ENCODE data around the gene EP400.
A peak's percentile ranks its signal among the peaks of the same experiment; 100 is the strongest.

Gene EP400

DNA sequence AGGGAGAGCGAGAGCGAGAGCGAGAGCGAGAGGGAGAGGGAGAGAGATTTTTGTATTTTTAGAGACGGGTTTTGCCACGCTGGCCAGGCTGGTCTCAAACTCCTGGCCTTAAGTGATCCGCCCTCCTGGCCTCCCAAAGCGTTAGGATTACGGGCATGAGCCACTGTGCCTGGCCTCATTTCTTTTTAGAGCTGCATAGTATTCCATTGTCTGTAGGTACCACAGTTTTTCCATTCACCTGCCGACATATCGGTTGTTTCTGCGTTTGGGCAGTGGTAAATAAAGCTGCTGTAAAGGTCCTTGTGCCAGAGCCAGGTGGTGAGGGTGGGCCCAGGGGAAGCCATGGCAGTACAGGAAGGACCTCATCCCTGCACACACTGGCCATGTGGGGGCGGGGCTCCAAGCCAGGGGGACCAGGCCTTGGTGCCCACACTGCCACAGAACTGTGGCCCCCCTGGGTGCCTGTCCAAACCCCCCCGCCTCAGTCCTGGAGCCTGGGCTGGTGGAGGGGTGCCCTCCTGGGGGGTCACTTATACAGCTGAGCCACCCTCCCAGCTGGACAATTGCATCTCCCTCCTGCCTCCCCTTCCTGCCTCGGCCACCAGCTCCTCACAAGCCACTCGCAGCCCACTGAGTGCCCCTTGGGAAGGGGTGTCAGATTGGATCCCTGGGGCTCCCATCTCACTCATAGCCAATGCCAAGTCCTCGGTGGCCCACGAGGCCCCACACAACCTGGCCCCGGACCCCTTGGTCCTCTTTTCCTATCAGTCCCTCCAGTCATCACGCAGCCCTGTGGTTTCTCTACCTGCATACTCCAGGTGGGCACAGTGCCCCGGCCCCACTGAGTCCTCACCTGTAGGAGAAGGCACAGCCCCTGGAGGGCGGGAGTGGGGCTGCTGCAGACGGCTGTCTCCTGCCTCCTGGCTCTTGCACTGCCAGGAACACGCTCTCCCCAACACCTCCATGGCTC, 22.3 kb upstream of the EP400 start:
- DNase-seq, result no peak

DNA sequence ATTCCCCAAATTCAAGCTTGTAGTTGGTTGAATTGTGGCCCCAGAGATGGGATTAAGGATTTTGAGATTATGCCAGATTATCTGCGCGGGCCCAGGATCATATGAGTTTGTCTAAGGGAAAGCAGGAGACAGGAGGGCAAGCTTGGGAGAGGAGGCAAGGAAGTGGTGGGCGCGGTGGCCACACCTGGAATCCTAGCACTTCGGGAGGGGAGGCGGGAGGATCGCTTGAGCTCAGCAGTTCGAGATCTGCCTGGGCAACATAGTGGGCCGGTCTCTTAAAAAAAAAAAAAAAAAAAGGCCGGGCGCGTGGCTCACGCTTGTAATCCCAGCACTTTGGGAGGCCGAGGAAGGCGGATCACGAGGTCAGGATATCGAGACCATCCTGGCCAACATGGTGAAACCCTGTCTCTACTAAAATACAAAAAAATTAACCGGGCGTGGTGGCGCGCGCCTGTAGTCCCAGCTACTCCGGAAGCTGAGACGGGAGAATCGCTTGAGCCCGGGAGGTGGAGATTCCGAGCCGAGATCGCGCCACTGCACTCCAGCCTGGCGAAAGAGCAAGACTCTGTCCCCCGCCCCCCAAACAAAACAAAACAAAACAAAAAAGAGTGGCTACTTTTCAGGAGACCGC, 21.5 kb upstream of the EP400 start:
- DNase-seq, result no peak

DNA sequence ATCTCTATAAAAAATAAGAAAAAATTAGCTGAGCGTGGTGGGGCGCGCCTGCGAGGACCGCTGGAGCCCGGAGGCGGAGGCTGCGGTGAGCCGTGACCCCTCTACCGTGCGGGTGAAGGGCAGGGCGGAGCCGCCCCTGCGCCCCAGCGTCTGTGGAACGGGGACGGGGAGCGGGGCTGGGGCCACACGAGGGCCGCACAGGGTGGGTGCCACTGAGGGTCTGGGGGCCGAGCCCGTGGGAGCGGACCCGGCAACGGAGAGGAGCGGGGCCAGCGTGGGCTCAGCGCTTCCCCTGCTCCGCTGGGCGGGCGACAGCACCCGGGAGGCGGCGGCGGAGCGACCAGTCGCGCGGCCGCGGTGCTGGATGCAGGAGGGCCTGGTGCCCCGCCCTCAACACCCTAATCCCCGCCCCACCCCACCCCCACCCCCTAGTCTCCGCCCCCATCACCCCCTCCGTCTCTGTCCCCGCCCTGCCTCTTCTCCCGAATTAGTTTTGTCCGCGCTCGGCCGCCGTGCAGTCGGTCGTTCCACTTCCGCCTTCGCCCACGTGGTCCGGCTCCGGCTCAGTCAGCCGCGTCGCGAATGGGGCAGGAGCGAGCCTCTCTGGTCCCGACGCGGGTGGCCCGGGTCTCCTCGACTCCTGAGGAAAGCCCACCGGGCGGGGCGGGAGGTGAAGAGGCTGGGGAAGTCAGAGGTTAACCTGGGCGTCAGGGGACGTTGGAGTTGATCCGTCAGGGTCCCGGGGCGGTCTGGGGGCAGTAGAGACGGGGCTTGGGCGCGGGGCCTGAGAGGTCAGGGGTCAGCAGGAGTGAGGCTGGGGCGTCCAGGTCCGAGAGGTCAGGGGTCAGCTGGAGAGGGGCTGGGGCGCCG, 20.8 kb upstream of the EP400 start, which contains the start of gene PUS1:
Gene PUS1 (plus strand): TSS at position 566 of the 870 bp plus-strand sequence. CDS start 447 bp downstream, outside the sequence.
- DNase-seq, result peak; percentile 75

DNA sequence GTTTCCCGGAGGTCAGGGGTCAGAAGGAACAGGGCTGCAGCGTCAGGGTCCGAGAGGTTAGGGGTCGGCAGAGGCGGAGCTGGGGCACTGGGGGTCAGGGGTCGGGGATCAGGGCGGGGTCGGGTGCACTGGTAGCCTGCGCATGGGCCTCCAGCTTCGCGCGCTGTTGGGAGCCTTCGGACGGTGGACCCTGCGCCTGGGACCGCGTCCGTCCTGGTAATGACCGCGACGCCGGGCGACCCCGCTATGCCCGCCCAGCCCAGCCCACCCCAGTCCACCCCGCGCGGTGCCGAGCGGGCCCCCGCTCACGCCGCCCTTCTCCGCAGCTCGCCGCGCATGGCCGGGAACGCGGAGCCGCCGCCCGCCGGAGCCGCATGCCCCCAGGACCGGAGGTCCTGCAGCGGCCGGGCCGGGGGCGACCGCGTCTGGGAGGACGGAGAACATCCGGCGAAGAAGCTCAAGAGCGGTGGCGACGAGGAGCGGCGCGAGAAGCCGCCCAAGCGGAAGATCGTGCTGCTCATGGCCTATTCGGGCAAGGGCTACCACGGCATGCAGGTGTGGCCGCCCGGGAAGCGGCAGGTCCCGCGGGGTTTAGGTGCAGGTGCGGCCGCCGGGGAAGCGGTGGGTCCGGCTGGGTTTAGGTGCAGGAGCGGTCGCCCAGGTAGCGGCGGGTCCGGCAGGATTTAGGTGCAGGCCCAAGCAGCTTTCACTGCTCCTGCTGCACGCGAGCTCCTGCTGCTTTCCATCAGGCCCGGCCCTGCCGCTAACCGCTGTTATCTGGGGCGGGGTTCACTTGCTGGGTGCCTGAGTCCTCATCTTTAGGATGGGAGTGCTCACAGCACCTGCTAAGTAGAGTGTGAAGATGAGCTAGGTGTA, 19.9 kb upstream of the EP400 start:
- no peak for DNase-seq

DNA sequence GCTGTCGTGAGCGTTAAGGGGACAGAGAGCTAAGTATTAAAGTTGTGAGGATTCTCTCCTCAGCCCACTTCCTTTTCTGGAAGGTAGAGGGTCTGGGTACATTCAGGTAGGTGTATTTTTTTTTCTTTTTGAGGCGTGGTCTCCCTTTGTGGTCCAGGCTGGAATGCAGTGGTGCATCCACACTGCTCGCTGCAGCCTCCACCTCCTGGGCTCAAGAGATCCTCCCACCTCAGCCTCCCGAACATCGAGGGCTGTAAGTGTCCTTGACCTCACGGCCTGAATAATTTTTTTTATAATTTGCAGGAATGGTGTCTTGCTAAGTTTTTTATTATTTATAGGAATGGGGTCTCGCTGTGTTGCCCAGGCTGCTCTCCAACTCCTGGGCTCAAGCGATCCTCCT, 19.2 kb upstream of the EP400 start:
- DNase-seq, result no peak

DNA sequence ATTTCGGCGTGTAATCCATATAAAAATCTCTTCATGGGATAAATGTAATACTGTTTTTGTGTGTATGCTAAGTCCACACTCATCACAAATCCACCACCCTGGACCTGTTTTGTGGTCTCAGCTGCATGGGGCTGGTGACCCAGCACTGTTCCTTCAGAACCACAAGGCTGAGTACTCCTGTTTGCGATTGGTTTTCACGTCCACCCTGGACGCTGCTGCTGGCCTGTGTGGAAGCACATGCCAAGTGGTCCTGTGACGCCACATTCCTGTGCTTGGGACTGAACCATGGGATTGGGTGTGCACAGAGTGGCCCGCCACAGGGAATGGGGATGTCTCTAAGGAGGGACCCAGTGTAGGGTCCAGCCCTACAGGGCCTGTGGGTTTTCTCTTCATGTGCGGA, 16.4 kb upstream of the EP400 start:
- no peak for DNase-seq

DNA sequence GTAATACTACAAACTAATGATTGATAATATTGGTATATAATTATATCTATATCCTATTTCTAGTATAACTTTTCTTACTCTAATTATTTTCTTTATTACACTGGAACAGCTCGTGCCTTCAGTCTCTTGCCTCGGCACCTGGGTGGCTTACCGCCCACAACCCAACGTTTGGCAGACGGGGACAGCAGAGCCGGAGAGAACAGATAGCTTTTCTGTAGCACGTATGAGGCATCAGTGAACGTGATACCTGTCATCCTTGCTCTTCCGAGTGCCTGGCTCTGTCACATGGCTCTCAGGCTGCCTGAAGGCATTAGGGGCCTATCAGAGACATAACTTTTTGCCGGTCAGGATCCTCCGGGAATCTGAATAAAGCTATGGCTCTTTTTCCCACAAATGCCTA, 15.2 kb upstream of the EP400 start:
- DNase-seq, result no peak

DNA sequence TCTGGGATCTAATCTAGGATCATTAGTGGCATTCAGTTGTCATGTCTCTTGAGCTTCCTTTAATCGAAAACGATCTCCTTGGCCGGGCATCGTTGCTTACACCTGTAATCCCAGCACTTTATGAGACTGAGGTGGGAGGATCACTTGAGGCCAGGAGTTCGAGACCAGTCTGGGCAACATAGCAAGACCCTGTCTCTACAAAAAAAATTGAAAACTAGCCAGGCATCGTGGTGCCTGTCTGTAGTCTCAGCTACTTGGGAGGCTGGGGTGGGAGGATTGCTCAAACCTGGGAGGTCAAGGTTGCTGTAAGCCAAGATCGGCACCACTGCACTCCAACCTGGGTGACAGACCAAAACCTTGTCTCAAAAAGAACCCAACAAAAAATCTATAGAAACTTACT, 11.7 kb upstream of the EP400 start:
- no peak for DNase-seq

DNA sequence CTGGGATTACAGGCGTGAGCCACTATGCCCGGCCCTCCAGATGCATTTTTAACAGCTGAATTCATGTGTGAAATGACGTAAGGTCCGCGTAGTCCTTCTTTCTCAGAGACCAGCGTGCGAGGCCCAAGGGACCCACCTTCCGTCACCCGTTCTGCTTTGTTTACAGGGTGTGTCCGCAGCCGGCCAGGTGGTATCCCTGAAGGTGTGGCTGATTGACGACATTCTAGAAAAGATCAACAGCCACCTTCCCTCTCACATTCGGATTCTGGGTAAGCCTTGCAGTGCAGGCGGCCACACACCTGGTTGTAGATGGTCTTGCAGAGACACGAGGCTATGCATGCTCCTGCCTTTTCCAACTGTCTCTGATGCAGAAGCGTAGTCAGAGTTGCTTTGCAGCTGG, 10.7 kb upstream of the EP400 start:
- DNase-seq, result peak; percentile 52

DNA sequence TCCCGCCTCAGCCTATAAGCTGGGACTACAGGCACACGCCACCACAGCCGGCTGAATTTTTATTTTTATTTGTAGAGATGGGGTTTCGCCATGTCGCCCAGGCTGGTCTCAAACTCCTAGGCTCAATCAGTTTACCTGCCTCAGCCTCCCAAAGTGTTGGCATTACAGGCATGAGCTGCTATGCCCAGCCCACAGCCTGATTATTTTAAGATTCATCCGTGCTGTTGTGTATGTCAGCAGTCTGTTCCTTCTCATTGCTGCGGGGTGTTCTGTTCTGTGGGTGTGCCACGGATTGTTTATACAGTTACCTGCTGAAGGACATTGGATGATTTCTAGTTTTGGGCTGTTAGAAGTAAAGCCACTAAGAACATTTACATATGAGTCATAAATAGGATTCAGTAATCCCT, 9.6 kb upstream of the EP400 start:
- DNase-seq, result no peak

DNA sequence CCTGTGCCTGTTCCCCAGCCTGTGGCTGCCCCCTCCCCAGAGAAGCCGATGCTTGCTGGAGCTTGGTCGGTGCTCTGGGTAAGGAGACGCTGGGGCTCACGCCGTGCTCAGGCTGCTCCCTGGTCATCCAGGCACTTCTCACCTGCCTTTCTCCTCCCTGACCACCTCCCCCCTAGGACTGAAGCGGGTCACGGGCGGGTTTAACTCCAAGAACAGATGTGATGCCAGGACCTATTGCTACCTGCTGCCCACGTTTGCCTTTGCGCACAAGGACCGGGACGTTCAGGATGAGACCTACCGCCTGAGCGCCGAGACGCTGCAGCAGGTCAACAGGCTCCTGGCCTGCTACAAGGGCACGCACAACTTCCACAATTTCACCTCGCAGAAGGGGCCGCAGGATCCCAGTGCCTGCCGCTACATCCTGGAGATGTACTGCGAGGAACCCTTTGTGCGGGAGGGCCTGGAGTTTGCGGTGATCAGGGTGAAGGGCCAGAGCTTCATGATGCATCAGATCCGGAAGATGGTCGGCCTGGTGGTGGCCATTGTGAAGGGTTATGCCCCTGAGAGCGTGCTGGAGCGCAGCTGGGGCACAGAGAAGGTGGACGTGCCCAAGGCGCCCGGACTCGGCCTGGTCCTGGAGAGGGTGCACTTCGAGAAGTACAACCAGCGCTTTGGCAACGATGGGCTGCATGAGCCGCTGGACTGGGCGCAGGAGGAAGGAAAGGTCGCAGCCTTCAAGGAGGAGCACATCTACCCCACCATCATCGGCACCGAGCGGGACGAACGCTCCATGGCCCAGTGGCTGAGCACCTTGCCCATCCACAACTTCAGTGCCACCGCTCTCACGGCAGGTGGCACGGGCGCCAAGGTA, 8.4 kb upstream of the EP400 start:
- DNase-seq, result no peak

DNA sequence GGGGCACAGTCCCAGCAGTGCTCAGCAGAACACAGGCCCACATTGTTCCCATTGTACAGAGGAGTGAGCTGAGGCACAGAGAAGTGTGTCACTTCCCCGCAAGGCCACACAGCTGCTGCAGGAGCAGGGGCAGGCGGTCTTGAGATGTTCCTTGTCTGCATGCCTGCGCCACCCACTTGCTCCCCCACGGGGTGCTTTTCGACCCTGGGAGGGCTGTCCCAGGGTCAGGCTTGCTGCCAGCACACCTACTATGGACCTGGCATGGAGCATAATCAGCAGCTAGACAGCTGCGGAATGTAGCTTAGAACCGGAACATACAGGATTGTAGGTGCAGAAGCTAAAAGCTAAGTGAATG, 7.8 kb upstream of the EP400 start:
- DNase-seq, result no peak

DNA sequence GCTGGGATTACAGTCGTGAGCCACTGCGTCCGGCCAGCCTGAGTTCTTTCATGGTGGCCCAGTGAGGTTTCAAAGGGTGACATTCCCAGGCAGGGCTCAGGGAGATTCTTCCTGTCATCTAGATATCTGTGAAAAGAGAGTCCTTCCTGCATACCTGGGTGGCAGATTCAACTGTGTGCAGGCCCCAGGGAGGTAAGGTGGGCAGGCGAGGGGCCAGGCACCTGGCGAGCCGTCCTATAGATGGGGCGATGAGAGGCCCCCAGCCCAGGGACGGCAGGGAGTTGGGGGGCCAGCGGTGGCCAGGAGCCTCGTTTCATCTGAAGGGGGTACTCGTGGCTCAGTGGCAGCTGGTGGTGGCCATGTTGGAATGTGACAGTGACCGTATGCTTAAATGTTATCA, 7.1 kb upstream of the EP400 start:
- DNase-seq, result no peak

DNA sequence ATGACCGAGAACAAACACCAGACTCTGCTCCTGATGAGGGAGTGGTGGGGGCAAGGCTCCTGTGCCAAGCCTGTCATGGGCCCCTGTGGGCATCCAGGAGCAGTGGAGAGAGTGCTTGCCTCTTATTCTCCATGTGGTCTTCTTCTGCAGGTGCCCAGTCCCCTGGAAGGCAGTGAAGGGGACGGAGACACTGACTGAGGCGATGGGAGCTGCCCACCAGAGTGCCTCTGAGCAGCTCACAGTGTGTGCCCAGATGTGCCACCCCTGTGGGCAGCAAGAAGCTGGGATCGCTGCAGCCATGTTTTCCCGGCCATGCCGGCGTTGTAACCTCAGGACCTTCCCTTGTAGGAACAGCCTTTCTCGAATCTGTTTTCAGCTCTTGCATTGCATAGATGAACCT, 6.4 kb upstream of the EP400 start:
- DNase-seq, result no peak

DNA sequence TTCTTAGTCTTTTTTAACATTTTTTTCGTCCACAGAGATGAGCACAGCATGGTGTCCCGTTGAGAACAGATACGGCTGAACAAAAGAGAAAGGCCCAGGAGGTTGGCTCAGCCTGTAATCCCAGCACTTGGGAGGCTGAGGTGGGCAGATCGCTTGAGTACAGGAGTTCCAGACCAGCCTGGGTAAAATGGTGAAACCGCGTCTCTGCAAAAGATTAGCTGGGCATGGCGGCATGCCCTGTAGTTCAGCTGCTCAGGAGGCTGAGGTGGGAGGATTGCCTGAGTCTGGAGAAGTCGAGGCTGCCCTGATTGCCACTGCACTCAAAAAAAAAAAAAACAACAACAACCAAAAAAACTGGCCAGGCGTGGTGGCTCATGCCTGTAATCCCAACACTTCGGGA, 5.9 kb upstream of the EP400 start:
- no peak for DNase-seq

DNA sequence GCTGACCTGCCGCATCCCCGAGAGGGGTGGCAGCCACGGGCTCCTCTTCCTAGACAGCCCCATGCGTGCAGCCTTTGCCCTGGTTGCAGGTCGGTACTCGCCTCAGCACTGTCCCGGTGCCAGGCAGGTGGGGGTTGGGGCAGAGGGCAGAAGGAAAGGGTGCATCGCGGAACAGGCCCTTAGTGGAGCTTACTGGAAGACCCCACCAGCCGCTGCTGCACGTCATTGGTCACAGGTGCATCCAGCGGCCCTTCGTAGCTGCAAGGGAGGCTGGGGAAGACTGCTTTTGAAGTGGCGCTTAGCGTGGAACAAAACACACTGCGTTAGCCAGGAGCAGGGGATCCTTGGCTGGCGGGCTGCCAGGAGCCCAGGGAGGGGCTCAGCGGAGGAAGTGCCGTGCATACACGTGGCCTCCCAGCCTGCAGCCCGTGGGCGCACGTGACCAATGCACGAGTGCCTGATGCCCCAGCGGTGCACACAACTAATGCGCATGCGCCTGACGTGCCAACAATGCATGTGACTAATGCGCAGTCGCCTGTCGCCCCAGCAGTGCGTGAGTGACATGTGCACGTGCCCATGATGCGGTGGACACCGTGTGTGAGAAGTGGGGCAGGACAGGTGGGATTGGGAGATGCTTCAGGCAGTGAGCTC, 5.0 kb upstream of the EP400 start:
- DNase-seq, result no peak

DNA sequence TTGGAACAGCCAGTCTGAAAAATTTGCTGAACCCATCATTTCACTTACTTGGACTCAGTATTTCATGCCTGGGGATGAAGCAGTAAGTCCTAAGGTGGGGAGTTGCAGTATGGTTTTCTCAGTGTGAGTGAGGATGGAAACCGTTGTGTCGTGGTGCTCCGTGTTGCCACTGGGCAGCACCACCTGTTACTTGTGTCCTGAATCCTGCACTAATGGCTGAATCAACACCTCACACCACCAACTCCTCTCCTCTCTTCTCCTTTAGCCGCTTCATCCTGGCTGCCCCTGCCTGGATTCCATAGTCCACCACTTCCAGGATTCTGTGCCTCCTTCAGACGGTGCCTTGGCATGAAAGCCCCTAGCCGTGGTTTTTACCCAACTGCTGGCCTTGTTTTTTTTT, 3.0 kb upstream of the EP400 start:
- DNase-seq, result no peak

DNA sequence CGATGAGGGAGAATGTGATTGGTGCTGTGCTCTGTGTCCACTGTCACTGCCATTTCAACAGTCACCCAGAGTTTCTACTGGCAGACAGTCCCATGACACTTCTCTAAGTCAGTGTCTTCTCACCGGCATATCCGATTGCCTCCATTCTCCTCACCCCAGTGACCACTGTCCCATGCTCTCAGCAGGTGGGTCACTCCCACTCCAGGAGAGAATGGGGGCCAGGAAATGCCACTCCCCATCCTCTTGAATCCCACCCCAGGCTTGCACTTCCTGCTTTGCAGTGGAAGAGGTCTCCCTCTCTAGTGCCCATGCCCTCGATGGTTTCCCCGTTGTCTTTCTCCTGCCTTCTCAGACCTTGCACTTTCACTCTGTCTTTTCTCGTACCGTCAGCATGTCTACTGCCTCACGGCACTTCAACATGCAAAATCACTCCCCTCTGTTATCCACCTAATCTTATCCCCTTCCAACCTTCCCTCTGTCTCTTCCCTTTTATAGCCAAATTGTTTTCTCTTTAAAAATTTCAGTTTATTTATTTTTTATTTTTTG, 2.2 kb upstream of the EP400 start:
- DNase-seq, result no peak

DNA sequence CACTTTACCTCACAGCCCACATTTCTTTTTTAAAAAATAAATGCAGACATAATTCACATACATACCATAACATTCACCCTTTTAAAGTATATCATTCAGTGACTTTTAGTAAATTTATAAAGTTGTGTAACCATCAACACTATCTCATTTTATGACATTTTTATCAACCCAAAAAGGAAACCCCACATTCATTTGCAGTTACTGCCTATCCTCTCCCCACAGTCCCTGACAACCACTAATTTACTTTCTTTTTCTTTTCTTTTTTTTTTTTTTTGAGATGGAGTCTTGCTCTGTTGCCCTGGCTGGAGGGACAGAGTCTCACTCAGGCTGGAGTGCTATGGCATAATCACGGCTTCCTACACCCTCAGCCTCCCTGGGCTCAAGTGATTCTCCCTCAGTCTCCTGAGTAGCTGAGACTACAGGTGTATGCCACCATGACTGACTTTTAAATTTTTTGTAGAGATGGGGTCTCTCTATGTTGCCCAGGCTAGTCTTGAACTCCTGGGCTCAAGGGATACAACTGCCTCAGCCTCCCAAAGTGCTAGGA, 1.5 kb upstream of the EP400 start:
- no peak for DNase-seq
